Activated gamma-delta T cell treated with Interleukin-2 at 50 U/mL for 16 hours (primary cell): ENCODE data around the gene UBAC1.
A peak's percentile ranks its signal among the peaks of the same experiment; 100 is the strongest.
"Not testable (repeated sequence)": the region's sequence is repeated elsewhere in the genome, so short reads cannot be mapped to it uniquely, and the experiment has no call there.

ENCODE experiments used
- DNase-seq: peaks from one replicate; pipeline ENCODE4 v3.0.0-alpha.2; 2020

Gene UBAC1

DNA sequence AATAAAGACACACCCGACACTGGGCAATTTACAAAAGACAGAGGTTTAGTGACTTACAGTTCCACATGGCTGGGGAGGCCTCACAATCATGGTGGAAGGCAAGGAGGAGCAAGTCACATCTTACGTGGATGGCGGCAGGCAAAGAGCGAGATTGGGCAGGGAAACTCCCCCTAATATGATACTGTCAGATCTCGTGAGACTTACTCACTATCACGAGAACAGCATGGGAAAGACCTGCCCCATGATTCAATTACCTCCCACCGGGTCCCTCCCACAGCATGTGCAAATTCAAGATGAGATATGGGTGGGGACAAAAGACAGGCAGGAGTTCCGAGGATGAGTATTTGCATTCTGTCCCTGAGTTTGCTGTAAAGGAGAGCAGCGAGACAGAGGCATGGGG, 49.9 kb downstream of the UBAC1 start:
- not testable (repeated sequence) for DNase-seq

DNA sequence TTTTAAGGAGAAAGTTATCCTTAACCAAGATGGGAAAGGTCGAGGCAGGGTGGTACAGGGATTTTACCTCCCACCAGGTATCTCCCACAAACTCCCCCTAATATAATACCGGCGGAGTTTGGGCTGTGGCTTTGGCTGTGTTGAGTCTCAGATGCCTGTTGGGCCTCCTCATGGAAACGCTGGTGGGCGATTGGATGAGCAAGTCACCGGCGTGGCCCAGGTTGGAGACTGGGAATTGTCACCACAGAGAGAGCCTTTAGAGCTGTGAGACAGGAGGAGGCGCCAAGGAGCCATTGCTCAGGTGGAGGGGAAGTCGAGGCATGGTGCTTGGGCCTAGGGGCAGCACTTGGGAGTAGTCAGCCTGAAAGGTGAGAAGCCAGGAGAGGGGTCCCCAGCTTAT, 50.4 kb downstream of the UBAC1 start:
- no peak for DNase-seq

GRCh38 chr9:135910216-135910615, 51.0 kb downstream of the UBAC1 start:
- DNase-seq: no peak

GRCh38 chr9:135909371-135909770, 51.8 kb downstream of the UBAC1 start:
- DNase-seq: no peak

GRCh38 chr9:135908754-135909204, 52.4 kb downstream of the UBAC1 start:
- no peak for DNase-seq

GRCh38 chr9:135908093-135908753, 53.0 kb downstream of the UBAC1 start:
- DNase-seq: no peak

DNA sequence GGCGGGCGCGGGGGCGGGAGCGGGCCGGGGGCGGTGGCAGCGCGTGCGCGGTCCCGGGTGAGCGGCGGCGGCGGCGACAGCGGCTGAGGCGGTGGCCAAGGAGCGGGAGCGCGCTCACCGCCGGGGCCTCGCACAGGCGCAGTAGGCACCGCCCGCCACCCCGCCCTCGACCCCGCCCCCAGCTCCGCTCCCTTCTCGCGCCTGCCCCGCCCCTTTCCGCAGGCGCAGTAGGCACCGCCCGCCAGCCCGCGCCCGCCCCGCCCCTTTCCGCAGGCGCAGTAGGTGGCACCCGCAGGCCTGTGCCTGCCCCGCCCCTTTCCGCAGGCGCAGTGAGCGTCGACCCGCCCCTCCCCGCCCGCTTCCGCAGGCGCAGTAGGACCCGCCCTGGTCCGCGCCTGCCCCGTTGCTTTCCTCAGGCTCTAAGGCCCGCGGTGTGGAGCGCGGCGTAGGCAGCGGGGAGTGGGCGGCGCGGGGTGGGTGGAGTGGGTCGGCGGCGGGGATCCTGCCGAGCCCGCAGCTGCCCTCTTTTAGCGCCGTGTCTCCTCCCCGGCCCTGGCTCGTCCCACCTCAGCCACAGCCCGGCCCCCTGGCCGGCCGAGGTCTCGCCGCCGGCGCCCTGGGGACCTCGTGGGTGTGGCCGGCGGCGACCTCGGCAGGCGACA, 53.6 kb downstream of the UBAC1 start, which contains the start of gene CAMSAP1:
Gene CAMSAP1 (minus strand): TSS at position 116 of the 662 bp plus-strand sequence. CDS start 387 bp downstream, outside the sequence.
- DNase-seq: peak; percentile 94

- no peak for DNase-seq
These were observed 54.2 kb downstream of the UBAC1 start for GRCh38 chr9:135907006-135907430.

DNA sequence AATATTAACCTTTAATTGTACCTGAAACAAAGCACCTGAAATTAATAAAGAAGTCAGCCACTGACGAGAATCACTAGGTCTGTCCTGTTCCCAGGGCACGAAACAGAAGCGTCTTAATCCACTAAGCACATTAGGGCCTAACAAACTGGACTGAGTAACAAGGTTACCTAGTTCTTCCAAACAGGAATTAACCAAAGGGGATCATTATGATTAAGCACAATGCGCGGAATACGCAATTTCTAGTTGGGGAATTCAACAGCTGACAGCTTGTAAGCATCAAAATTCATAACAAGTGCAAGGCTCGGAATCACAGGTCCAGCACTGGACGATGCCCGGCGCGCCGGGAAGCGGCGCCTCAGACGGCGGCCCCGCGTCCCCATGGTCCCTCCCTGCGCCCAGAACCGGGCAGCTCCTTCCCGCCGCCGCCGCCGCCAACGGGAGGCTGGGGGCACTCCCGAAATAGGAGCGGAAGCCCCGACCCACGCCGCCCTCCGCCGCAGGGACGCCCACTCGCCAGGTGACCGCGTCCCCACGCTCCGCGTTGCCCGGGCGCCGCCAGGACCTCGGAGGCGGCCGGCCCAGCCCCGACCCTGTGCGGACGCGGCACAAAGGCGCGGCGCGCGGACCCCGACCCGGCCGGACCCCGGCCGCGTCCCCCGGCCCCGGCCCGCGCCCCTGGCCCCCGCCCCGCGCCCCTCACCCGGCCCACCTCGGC, 54.7 kb downstream of the UBAC1 start:
- DNase-seq: no peak

GRCh38 chr9:135905380-135906258, 55.6 kb downstream of the UBAC1 start:
- DNase-seq: peak; percentile 23

DNA sequence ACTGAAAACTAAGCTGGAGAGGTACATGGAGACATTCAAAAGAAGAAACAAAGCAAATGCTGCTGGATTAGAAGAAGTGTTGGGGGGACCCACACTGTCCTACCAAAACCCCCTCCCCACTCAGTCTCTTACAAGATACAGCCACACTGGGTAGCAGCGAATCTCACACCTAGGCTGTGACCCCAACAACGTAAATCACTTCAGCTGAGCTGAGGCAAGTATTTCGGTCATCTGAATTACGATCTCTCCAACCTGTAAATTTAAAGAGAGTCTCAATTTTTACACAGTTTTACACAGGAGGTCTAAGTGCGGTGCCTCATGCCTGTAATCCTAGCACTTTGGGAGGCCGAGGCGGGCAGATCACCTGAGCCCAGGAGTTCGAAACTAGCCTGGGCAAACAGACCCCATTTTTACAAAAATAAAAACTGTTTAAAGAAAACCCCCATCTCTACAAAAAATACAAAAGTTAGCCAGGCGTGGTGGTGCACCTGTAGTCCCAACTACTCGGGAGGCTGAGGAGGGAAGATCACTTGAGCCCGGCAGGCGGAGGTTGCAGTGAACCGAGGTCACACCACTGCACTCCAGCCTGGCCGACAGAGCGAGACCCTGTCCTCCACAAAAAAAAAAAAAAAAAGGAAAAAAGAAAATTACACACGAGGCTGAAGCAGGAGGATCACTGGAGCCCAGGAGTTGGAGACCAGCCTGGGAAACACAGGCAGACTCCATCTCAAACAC, 57.2 kb downstream of the UBAC1 start:
- DNase-seq: no peak

DNA sequence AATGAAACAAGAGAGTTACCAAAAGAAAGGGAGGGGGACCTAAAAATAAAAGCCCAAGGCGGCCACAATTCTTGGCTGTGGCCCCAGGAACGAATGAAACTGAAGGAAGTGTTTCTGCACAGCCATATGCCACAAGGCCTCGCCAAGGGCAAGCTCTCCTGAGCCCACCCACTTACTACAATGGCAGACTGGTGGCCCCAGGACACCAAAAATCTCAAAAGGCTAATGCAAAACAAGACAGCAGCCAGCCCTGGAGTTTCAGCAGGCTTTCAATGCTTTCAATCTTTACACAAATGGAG, 57.9 kb downstream of the UBAC1 start:
- no peak for DNase-seq

DNA sequence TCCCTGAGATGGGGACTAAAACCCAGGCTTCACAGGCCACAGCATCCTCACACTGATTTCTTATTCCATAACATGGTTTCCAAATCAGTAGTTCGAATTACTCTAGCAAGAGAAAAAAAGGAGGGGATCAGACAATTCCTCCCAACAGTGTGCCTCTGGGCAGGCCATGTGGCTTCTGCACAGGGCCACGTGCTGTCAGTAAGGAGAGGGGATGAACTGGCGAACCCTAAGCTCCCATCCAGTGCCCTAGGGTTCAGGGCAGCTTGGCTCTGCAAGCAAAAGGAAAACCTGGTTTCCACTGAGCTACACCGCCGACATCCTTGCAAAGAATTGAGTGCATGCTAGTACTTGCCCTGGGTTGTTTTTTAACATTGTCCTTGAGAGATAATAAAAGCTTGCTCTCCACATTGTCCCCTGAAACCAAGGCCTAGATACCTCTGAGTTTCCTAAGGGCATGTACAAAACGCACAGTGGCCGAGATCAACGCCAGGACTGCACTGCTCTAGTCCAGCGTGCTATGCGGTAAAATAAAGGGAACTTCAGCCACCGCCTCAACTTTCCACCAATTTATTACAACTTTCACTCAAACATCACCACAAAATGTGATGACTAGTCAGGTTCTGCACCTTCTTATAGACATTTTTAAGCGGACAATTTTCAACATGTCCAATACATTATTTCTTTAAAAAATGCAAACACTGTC, 58.4 kb downstream of the UBAC1 start:
- DNase-seq: no peak

GRCh38 chr9:135901826-135902225, 59.3 kb downstream of the UBAC1 start:
- DNase-seq: no peak

GRCh38 chr9:135901031-135901758, 60.0 kb downstream of the UBAC1 start:
- no peak for DNase-seq

GRCh38 chr9:135898634-135899407, 62.4 kb downstream of the UBAC1 start:
- no peak for DNase-seq

GRCh38 chr9:135896626-135897025, 64.5 kb downstream of the UBAC1 start:
- DNase-seq: no peak

GRCh38 chr9:135896205-135896604, 65.0 kb downstream of the UBAC1 start:
- no peak for DNase-seq

- no peak for DNase-seq
These were observed 65.8 kb downstream of the UBAC1 start for GRCh38 chr9:135895202-135895848.

GRCh38 chr9:135893104-135893503, 68.1 kb downstream of the UBAC1 start:
- no peak for DNase-seq
